GM19372 (cell line): ENCODE measurements around the gene ATF7IP2.
"Not testable (repeated sequence)": the region's sequence is repeated elsewhere in the genome, so short reads cannot be mapped to it uniquely, and the experiment has no call there.

Experiments
- ATAC-seq: cut with Tn5 transposase; IDR thresholded peaks from one replicate; pipeline ENCODE4 v1.9.1; 2021; ENCODE audit warnings: mild to moderate bottlenecking, low read depth, moderate library complexity; ENCODE audit not compliant: unreplicated experiment

The ATF7IP2 gene, protein sequence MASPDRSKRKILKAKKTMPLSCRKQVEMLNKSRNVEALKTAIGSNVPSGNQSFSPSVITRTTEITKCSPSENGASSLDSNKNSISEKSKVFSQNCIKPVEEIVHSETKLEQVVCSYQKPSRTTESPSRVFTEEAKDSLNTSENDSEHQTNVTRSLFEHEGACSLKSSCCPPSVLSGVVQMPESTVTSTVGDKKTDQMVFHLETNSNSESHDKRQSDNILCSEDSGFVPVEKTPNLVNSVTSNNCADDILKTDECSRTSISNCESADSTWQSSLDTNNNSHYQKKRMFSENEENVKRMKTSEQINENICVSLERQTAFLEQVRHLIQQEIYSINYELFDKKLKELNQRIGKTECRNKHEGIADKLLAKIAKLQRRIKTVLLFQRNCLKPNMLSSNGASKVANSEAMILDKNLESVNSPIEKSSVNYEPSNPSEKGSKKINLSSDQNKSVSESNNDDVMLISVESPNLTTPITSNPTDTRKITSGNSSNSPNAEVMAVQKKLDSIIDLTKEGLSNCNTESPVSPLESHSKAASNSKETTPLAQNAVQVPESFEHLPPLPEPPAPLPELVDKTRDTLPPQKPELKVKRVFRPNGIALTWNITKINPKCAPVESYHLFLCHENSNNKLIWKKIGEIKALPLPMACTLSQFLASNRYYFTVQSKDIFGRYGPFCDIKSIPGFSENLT

DNA sequence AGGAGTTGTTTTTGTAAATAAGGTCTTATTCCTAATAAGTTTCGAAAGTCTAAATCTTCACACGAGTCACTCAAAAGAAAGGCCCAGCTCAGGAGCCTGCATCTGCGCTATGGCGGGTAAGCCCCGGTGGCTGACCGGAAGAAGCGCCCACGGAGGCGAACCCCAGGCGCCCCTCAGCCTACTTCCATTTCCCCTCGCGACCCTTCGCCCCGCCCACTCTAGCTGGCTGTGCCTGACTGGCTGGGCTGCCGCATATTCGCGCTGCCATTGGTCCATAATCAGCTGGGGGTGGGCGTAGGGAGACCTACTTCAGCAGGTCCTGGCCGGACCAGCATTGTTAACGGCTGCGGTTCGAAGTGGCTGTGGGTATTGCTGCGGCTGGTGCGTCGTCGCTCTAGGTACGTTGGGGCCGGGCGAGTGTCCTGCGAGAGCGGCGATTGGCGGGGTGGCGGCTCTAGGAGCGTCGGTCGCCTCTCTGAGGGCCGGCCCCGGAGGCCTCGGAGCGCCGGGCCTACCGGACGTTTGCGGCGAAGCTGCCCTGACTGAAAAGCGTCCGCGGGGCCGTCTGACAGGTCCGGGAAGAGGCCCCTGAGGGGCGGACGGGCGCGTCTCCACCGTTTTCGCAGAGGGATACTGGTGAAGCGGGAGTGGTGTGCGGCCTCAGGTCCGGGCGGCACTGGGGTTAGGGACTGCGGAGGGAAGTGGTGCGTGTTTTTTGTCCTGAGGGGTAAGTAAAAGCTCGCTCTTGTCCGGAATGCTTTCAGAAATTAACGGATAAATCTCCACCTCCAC lies at the start of gene ATF7IP2:
TSS of gene ATF7IP2 (plus strand) at position 337 of the 792 bp plus-strand sequence. CDS start 44,560 bp downstream, outside the sequence.
- ATAC-seq = peak; percentile 83

DNA sequence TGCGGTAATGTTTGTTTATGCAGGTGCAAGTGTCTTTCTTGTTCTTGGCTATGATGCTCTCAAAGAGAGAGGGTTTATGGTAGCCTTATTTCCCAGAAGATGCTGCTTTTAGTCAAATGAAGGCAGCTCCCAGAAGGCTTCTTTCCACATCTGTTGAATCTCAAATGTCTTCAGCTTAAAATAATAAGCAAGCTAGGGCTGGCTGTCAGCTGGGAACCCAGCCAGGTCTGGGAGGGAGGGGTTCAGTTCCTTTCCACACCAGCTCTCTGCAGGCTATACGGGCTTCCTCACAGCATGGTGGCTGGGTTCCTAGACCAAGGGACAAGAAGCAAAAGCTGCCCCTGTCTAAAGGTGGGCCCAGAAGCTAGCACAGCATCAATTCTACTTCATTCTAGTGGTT lies 47.4 kb upstream of the ATF7IP2 start:
- ATAC-seq = no peak

DNA sequence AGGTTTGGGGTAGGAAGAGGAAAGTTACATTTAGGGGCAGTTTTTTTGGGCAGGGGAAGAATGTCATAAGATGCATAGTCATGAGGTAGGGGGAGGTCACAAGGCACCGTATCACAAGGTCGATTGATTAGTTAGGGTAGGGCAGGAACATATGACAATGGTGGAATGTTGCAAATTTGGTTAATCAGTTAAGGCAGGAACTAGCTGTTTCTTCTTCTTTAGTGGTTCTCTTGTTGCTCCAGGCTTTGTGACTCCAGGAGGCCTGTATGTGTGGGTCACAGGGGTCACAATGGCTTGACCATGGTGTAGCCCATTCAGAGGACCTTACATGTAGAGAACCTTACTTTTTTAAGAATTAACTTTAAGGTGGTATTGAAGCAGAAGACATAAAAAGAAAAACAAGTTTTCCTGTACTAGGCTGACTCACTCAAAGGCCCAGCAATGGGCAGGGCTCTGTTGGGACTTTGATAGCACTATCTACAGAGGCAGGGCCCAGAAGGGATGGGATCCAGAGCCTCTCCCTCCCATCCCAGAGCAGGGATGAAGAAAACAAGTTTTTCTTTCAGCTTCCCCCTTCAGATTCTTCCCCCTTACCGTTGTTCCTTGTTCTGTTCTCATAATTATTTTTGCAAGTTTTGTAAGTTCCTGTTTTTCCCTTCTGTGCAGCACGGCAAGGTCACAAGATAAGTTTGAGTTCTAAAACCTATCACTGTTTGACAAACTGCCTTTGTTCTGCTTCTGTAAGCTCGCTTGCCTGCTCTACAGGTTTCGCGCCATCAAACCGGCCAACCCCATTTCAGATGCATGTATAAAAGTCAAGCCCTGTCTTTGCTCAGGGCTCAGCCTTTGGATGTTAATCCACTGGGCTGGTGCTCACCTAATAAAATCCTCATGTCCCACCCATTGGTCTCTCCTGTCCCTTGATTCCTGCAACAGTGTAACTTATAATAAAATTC lies 45.8 kb upstream of the ATF7IP2 start:
- no peak for ATAC-seq

DNA sequence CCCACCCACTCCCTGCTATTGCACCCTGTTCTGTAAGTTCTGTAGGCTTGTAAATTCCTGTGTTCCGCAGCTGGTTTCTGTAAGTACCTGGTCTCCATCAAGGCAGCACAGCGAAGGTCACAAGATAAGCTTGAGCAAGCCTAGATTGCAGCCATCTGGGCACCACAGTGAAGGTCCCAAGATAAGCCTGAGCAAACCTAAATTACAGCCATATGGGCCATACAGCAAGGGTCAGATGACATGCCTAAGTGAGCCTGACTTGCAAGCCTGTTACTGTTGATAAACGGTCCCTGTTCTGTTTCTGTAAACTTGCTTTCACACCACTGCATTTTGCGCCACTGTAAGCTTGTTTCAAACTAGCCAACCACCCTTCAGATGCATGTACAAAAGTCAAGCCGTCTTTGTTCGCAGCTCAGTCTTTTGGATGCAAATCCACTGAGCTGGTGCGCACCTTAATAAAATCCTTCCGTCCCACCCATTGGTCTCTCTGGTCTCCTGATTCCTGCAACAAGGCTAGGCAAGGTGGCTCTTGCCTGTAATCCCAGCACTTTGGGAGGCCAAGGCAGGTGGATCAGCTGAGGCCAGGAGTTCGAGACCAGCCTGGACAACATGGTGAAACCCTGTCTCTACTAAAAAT lies 42.6 kb upstream of the ATF7IP2 start:
- ATAC-seq = no peak

DNA sequence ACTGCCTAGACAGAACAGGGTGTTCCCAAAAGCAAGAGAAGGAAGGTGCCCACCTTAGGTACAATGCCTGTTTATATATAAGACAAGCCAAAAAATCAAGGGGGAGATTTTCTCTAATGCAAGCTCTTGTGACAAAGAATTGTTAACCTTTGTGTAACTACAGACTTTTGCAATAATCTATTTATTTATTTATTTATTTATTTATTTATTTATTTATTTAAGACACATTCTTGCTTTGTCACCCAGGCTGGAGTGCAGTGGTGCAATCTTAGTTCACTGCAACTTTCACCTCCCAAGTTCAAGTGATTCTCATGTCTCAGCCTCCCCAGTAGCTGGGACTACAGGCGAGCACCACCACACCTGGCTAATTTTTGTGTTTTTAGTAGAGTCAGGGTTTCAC lies 41.2 kb upstream of the ATF7IP2 start:
- ATAC-seq = not testable (repeated sequence)

DNA sequence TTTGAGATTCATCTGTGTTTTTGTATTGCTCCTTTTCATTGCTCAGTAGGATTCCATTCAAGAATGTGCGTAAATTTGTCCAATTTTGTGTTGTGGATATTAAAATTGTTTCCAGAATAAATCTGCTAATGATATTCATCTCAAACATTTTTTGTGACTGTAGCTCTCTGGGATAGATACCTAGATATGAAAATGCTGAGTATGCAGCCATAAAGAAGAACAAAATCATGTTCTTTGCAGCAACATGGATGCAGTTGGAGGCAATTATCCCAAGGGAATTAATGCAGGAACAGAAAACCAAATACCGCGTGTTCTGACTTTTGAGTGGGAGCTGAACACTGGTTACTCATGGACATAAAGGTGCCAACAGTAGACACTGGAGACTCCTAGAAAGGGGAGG lies 40.2 kb upstream of the ATF7IP2 start:
- no peak for ATAC-seq

DNA sequence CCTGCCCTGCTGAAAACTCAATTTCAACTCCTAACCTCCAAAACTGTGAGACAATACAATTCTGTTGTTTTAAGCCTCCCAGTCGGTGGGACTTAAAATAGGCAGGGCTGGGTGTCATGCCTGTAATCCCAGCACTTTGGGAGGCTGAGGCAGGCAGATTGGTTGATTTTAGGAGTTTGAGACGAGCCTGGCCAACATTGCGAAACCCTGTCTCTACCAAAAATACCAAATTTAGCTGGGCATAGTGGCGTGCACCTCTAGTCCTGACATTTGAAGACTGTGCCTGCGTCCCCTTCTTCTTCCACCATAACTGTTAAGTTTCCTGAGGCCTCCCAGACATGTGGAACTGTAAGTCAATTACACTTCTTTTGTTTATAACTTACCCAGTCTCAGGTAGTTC lies 36.0 kb upstream of the ATF7IP2 start:
- ATAC-seq = no peak

DNA sequence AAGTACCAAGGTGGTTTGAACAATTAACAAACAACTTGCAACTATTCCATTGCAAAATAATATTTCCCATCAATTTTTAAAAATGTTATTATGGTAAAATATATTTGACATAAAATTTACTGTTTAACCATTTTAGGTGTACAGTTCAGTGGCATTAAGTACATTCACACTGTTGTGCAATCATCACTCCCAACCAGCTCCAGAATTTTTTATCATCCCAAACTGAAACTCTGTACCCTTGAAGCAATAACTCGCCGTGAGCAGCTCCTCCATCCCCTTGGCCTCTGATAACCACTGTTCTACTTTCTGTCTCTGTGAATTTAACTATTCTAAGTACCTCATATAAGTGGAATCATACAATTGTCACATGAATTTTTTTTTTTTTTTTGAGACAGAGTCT lies 33.6 kb upstream of the ATF7IP2 start:
- ATAC-seq = no peak

DNA sequence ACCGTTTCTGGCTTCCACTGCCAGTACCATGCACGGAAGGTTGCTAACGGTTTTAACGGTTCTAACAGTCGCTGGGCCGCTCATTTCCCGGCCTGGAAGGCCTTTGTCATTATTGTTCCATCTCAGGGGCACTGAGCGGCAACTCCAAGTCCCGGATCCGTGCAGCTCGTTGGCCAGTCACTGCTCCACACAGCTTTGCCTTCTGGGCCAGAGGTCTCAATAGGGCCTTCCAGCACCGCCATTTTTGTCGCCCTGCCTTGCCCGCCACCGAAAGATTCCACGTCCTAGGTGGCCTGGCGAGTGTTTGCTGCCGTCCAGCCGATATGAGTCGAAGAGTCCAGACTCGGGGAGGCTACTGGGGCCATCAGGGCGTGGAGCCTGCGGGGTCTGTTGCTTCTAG lies 30.3 kb upstream of the ATF7IP2 start:
- no peak for ATAC-seq

DNA sequence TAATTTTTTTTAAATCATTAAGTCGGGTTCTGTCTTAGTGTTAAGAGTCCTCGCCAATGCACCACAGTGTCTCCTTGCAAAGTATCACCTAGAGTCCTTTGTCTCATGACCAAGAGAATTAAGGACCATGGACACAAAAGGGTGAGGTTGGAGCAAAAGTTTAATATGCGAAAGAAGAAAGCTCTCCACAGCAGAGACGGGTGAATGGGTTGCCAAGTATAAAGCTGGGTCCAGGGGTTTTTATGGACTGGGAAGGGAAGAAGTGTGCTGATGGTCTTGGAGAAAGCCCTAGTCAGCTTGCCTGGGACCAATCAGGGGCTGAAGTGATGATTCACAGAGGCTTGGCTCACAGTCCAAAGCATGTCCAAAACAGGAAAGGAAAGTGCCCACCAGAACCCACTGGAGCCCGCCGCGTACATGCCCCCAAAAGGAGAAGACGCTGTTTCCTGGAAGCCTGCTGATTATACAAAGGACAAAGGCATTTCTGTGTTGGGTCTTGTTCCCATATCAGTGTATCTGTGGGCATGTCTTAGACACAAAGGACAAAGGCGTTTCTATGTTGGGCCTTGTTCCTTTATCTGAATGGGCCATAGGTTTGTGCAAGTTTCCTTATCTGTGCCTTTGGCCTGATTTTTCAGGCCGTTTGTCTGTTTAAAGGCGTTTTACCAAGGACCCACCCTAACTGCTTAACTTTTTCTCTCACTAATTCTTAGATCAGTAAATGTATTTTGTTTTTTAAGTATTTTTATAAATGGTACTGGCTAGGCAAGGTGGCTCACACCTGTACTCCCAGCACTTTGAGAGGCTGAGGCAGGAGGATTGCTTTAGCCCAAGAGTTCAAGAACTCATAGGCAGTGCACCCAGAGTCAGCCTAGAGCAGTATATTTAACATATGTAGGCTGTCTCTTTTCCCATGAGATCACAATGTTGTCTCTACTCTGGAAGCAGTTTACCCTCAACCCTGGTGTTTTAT lies 28.7 kb upstream of the ATF7IP2 start:
- ATAC-seq = no peak

DNA sequence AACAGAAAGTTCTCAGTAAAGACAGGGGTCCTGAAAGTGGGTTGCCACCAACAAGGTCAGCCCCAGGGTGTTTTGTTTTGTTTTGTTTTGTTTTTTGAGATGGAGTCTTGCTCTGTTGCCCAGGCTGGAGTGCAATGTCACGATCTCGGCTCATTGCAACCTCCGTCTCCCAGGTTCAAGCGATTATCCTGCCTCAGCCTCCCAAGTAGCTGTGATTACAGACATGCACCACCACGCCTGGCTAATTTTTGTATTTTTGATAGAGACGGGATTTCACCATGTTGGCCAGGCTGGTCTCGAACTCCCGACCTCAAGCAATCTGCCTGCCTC lies 24.1 kb upstream of the ATF7IP2 start:
- not testable (repeated sequence) for ATAC-seq

DNA sequence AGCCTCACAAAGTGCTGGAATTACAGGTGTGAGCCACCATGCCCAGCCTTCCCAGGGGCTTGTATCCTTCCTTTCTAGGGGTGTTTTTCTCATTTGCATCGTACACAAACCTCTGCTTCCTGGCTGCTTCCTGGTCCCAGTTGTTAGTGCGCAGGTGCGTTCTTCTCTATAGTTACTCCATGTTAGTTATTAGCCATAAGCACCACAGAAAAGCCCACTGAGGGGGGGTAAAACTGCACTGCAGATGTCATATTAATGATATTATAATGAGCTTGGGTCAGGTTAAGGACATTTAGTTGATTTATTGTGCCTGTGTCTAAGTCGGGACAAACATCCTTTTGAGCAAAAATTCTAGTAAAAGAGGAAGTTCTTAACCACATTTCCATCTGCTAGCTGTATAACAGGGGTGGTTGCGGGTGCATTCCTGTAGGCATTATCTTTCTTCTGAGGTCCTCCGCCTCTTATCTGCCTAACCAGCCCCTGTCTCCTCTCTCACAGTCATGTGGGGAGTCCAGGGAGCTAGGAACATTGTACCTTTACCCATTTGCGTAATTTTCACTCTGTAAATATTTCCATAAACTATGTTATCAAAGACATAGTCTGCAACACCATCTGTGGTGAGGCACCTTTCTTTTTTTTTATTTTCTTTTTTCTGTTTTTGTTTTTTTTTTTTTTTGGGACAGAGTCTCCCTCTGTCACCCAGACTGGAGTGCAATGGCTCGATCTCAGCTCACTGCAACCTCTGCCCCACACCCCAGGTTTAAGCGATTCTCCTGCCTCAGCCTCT lies 23.6 kb upstream of the ATF7IP2 start:
- ATAC-seq = no peak

DNA sequence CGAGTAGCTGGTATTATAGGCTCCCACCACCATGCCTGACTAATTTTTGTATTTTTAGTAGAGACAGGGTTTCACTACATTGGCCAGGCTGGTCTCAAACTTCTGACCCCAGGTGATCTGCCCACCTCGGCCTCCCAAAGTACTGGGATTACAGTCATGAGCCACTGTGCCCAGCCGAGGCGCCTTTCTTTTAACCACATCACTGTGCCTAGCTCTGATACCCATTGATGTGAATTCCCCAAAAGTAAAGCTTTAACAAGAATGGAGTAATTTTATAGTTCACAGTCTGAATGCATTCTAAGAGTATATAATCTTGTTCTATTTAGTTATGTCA lies 23.0 kb upstream of the ATF7IP2 start:
- ATAC-seq = not testable (repeated sequence)

DNA sequence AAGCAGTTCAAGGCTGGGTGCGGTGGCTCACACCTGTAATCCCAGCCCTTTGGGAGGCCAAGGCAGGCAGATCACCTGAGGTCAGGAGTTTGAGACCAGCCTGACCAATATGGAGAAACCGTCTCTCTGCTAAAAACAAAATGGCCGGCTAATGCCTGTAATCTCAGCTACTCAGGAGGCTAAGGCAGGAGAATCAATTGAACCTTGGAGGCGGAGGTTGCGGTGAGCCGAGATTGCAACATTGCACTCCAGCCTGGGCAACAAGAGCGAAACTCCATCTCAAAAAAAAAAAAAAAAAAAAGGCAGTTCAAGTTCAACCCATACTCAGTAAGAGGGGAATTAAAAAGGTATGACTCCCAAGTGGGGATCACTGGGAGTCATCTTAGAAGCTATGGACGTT lies 19.2 kb upstream of the ATF7IP2 start:
- ATAC-seq = not testable (repeated sequence)

DNA sequence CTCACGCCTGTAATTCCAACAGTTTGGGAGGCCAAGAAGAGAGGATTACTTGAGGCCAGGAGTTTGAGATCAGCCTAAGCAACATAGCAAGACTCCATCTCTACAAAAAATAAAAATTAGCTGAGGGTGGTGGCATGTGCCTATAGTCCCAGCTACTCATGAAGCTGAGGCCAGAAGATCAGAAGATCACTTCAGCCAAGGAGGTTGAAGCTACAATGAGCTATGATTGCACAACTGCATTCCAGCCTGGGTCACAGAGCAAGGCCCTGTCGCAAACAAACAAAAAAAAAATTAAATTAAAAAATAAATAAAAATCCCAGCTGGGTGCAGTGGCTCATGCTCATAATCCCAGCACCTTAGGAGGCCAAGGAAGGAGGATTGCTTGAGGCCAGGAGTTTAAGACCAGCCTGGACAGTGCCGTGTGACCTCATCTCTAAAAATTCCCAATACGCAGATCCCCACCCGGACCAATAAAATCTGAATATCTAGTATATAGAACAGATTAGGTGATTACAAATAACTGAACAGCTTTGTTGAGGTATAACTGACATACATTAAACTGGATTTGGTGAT lies 18.2 kb upstream of the ATF7IP2 start:
- no peak for ATAC-seq

DNA sequence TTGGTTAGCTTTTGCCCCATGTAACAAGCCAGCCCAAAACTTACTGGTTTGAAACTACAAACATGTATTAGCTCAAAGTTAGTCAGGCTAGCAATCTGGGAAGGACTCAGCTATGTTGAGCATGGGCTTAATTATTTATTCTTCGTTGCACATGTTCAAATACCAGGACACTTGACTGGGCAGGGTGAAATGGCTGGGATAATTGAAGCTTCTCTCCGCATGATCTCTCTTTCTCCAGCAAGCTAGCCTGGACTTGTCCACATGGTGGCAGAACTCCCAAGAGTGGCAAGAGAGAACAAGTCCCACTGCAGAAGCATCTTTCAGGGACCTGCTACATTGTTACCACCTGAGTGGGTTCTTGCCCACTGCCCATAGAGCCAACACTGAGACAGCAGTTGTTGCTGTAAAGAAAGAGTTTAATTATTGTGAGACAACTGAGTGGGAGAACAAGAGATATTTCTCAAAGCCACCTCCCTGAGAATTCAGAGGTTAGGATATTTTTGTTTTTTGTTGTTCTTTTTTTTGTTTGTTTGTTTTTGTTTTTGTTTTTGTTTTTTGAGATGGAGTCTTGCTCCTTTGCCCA lies 16.8 kb upstream of the ATF7IP2 start:
- ATAC-seq = no peak

DNA sequence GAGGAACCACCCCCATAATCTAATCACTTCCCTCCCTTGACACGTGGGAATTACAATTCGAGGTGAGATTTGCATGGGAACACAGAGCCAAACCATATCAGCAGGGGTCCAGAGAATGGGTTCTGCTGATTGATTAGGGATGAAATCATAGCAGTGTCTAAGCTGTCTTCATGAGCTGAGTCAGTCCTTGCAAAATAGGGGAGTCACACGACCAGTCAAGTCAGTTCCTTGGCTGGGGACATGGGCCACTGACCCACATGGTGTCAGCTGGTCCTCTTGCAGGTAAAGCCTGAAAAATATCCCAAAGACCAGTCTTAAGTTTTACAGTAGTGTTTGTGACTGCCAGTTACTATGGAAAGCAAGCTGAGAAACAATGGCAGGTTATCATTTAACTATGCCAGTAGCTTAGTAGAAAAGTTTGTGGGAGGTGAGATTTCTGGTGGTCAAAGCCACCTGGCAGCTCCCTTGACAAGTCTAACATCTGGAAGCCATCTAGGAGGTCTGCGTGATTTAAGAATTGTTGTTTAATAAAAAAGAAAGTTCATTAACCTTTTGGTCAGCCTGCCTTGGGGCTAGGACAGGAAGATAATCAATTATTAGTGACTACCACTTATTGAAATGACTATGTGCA lies 15.7 kb upstream of the ATF7IP2 start:
- ATAC-seq = no peak
